ENCODE data around the gene TNFRSF11A.

- TF ChIP-seq, protein P1, sequence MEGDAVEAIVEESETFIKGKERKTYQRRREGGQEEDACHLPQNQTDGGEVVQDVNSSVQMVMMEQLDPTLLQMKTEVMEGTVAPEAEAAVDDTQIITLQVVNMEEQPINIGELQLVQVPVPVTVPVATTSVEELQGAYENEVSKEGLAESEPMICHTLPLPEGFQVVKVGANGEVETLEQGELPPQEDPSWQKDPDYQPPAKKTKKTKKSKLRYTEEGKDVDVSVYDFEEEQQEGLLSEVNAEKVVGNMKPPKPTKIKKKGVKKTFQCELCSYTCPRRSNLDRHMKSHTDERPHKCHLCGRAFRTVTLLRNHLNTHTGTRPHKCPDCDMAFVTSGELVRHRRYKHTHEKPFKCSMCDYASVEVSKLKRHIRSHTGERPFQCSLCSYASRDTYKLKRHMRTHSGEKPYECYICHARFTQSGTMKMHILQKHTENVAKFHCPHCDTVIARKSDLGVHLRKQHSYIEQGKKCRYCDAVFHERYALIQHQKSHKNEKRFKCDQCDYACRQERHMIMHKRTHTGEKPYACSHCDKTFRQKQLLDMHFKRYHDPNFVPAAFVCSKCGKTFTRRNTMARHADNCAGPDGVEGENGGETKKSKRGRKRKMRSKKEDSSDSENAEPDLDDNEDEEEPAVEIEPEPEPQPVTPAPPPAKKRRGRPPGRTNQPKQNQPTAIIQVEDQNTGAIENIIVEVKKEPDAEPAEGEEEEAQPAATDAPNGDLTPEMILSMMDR (IDR thresholded peaks at IDR 0.05) = no peak
- no peak for TF ChIP-seq POLR2A (IDR thresholded peaks at IDR 0.05)
Observed at GRCh38 chr18:62398291-62398690, 73.2 kb downstream of the TNFRSF11A start.
